ENCODE data around the gene SUMO3.

- TF ChIP-seq POLR2A (IDR thresholded peaks at IDR 0.05) = no peak
- TF ChIP-seq CTCF (IDR thresholded peaks at IDR 0.05) = no peak
- TF ChIP-seq POLR2AphosphoS5 (IDR thresholded peaks at IDR 0.05) = no peak
- no peak for TF ChIP-seq EP300 (IDR thresholded peaks at IDR 0.05; ENCODE audit: low read depth)
Measured at GRCh38 chr21:44815225-44815624, 2.6 kb downstream of the SUMO3 start.
